Measurements from ENCODE around the gene HOXD4. TPM values are rescaled to one million over a fixed set of nuclear protein-coding genes. Genes with fewer than 3 reads are reported as not detected.

Gene HOXD4
- not detected for total RNA-seq

DNA sequence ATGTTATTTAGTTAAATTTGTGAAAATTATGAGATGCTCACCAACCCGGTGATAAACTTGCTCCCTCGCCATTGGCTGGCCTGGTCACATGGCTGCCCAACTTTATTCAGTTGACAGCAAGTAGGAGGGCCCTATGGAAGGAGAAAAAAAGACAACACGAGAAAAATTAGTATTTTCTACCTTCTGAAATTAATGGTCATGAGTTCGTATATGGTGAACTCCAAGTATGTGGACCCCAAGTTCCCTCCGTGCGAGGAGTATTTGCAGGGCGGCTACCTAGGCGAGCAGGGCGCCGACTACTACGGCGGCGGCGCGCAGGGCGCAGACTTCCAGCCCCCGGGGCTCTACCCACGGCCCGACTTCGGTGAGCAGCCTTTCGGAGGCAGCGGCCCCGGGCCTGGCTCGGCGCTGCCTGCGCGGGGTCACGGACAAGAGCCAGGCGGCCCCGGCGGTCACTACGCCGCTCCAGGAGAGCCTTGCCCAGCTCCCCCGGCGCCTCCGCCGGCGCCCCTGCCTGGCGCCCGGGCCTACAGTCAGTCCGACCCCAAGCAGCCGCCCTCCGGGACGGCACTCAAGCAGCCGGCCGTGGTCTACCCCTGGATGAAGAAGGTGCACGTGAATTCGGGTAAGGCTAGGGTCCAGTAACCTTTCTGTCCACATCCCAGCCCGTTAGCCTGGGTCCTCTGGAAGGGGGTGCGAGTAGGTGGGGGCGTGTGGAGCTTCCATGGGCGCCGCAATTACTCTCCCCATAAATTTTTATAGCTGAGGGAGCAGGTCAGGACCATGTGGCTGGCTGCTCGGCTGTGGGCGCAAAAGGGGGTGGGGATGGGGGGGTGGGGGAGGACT, at the start of gene HOXD4:
TSS of gene HOXD4 (plus strand) at position 109 of the 846 bp plus-strand sequence. CDS start at position 193, 84 bp downstream.

DNA sequence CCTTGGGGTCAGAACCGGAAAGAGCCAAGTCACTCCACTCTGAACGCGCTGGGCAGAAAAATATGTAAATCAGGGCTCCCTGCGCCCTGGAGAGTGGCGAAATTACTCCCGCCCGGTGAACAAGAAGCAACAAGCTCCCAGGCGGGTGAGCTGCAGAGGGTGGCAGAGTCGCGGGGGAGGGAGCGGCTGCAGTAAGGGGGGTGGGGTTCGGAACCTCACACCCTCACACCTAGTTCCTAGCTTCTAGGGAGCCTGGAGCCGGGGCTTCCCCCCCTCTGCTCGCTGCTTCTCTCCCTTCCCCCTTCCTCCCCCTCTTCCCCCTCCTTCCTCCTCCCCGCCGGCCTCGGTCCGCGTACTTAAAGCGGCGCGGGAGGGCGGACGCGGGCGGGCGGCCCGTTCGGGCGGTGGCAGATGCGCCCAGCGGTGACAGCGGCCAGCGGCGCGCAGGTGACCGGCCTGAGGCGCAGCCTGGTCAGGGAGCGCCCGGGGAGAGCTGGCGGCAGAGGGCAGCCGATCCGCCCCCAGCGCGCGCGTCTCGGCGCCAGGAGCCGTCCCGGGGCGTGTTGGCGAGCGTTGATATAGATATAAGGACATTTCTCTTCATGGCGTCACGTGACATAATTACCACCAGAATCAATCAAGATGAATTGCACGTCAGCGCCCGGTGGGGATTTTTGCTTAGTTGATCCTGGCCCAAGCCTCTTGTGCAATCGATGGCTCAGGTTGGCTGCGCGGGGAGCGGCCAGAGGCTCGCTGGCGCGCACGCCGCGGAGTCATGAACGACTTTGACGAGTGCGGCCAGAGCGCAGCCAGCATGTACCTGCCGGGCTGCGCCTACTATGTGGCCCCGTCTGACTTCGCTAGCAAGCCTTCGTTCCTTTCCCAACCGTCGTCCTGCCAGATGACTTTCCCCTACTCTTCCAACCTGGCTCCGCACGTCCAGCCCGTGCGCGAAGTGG, 44.5 kb upstream of the HOXD4 start, which contains the start of gene HOXD11:
TSS of gene HOXD11 (plus strand) at position 700 of the 959 bp plus-strand sequence. CDS start at position 776, 76 bp downstream.

GRCh38 chr2:176115883-176116813, 35.2 kb upstream of the HOXD4 start, which contains the start of gene HOXD10:
Gene HOXD10 (plus strand): TSS chr2:176116778. CDS start chr2:176116834, 56 bp downstream.

GRCh38 chr2:176122683-176123410, 28.5 kb upstream of the HOXD4 start, which contains the start of gene HOXD9:
Gene HOXD9 (plus strand): TSS chr2:176122719. CDS start chr2:176122769, 50 bp downstream.

GRCh38 chr2:176128982-176129796, 22.2 kb upstream of the HOXD4 start, which contains the start of gene HOXD8:
Gene HOXD8 (plus strand): TSS chr2:176129705. CDS start chr2:176130367, 662 bp downstream.

DNA sequence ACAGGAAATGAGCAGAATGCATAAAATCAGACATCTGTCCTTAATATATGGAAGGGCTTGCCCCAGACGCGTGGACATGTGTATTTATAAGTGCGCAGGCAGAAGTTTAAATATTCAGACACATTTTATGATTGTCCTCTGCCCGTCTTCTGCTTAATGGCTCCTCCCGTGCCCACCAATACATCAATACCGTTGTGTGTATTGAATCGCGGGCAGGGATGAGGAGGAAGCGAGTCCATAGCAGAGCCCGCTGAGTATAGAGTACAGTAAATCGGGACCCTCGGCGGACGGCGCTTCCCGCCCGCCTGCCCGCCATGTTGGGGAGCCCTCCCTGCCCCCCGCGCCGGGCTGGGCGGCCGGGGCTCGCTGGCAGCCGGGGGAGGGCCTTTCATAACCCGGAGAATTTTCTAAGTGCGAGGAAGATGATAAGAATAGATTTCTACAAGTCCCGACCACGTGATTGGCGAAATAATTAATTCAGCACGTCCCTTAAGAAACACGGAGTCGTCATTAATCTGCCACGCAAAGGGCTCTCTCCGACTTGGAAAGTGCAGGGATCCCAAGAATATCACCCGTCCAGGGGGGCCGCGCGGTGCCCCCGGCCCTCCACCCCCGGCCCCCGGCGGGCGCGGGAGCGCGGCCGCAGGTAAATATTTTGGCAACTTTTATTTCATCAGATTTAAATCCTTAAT, 5.6 kb downstream of the HOXD4 start, which contains the start of gene HOXD3:
TSS of gene HOXD3 (plus strand) at position 501 of the 692 bp plus-strand sequence. CDS start 11,808 bp downstream, outside the sequence.

DNA sequence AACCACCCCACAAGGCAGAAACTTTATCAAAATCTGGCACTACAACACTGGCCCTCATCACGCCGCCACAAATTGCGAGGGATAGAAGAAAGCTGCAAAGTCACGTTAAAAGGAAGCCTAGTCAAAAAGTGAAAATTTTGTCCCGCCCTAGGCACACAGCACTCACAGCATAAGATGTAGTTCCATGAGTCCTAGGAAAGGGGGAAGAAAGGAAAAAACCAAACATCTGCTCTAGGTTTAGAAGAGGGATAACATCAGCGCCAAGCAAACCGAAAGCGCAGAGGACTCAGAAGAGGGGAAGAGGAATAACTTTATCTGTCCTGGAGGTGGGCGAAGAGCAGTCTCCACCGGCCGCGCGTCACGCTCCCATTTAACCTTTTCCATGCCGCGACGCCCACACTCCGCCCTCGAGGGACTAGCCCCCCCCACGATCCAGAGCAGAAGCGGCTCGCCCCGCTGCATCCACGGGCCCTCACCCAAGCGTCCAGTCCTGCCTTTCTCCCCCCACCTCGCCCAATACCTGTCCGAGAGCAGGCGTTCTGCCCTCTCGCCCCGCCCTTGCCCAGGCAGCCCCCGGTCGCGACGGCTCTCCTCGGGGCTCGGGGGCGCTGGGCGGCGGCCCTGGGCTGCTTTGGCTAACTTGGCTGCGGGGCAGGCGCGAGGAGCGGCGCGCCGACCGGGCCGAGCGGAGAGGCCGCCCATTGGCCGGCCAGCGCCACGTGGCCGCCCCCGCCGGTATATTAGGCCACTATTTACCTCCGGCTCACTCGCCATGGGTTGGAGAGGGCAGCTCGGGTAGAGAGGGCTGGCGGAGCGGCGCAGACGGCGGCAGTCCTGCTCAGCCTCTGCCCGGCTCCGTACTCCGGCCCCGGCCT, 36.8 kb downstream of the HOXD4 start, which contains the start of gene HOXD1:
TSS of gene HOXD1 (plus strand) at position 770 of the 875 bp plus-strand sequence. CDS start 134 bp downstream, outside the sequence.

Small RNA genes within 50 kb of the gene (microRNA-seq; reads per million reads assigned to microRNA genes)
- gene MIR10B (ENCODE audit: borderline microRNAs expressed, borderline replicate concordance), result 1.7 reads per million

Other genes with a start within 250 kb of the HOXD4 start
- gene LNPK, start 149.3 kb upstream of the HOXD4 start, total RNA-seq, result 10 to 100 TPM; 36.9 to 44.6 TPM
- not detected for gene EVX2, start 67.6 kb upstream of the HOXD4 start, total RNA-seq
- gene HOXD13, start 58.8 kb upstream of the HOXD4 start, total RNA-seq, result not detected
- gene HOXD12, start 51.8 kb upstream of the HOXD4 start, total RNA-seq, result not detected
- not detected for gene HOXD11, start 44.3 kb upstream of the HOXD4 start, total RNA-seq
- gene HOXD10, start 34.8 kb upstream of the HOXD4 start, total RNA-seq, result not detected
- not detected for gene HOXD9, start 28.8 kb upstream of the HOXD4 start, total RNA-seq
- not detected for gene HOXD8, start 21.8 kb upstream of the HOXD4 start, total RNA-seq
- gene HOXD3, start 5.8 kb downstream of the HOXD4 start, total RNA-seq, result not detected
- gene HOXD1, start 37.1 kb downstream of the HOXD4 start, total RNA-seq, result not detected
- 10 to 100 TPM; 12.4 to 13.2 TPM for gene MTX2, start 117.9 kb downstream of the HOXD4 start, total RNA-seq